Mucosa of descending colon (tissue), 3 donors: Measurements from ENCODE around the gene TEX48. TPM values are rescaled to one million over a fixed set of nuclear protein-coding genes. Genes with fewer than 3 reads are reported as not detected.

Experiments used
- ATAC-seq: fragments of 200-7000 bp; cut with Tn5 transposase; one replicate; pipeline ENCODE4 v1.9.1; 2020; ENCODE audit warnings: mild to moderate bottlenecking, moderate library complexity
- DNase-seq, 3 donors: peaks; one replicate each; pipeline ENCODE4 v3.0.0-alpha.2; 2020
- H3K36me3 ChIP-seq: fragments of 200-600 bp; one replicate; pipeline ENCODE4 v1.8.0; 2021; ENCODE audit warnings: low read depth, mild to moderate bottlenecking
- H3K4me1 ChIP-seq: fragments of 200-600 bp; one replicate; pipeline ENCODE4 v1.8.0; 2021; ENCODE audit warnings: low read depth, mild to moderate bottlenecking
- H3K4me3 ChIP-seq: fragments of 200-600 bp; one replicate; pipeline ENCODE4 v1.8.0; 2021; ENCODE audit warnings: mild to moderate bottlenecking
- H3K9me3 ChIP-seq: fragments of 200-600 bp; one replicate; pipeline ENCODE4 v1.8.0; 2021; ENCODE audit warnings: mild to moderate bottlenecking
- CTCF ChIP-seq: fragments of 200-600 bp; IDR thresholded peaks from one replicate; pipeline ENCODE4 v1.8.0; 2022; ENCODE audit warnings: antibody characterized with exemption, mild to moderate bottlenecking
- intact Hi-C, 2 donors: fragments of 100-400 bp; cut with DNase I in 1 of 2; cut with micrococcal nuclease in 1 of 2; formaldehyde crosslinking; loops; one replicate each; pipeline versions ENCODE4 v1.11.0 to v1.11.1; 2022; cut with DNase I, micrococcal nuclease
- total RNA-seq, 3 donors: library from RNA; stranded (reverse); fragmentation: NEBNext Ultra II Directional in 2 of 3; extraction: Animal tissue kit (Norgen Biotek cat#: 25700) in 2 of 3; gene quantifications; one replicate each; pipeline versions ENCODE4 v1.2.1 to v1.2.4, GENCODE V29; 2021 to 2023
- donor health status: DM: no; HTN: no; CAD: no; lungs with moderate emphysema.
- donor health status: DM: no; HTN: no; CAD: no.
- donor health status: DM: no; HTN: yes; CAD: no.

TEX48 gene
- total RNA-seq, 3 donors from 2014 or later = not detected

GRCh38 chr9:114688909-114689610, 7.1 kb upstream of the TEX48 start:
- ATAC-seq = no peak
- no peak overlapping the region for H3K4me3 ChIP-seq
- TF ChIP-seq CTCF = no peak
- intact Hi-C loops = loop anchor here in 1 of 2 donors (10.0 kb wide), 1 partner anchor 226 kb away; no protein-coding TSS in a partner anchor
- no peak for DNase-seq
- H3K4me1 ChIP-seq = peaks cover 5% of the 10 kb centered on the region
- H3K9me3 ChIP-seq = no peaks in the 10 kb centered on the region
- no peaks in the 10 kb centered on the region for H3K36me3 ChIP-seq

- TF ChIP-seq CTCF = no peak
- intact Hi-C loops = loop anchor here in 1 of 2 donors (10.0 kb wide), 1 partner anchor 226 kb away; no protein-coding TSS in a partner anchor
- no peak for ATAC-seq
These were observed 6.4 kb upstream of the TEX48 start for GRCh38 chr9:114688379-114688778.

GRCh38 chr9:114687034-114687433, 5.0 kb upstream of the TEX48 start:
- Histone ChIP-seq H3K9me3 (no peaks in the 10 kb centered on the region), H3K4me3 (no peak overlapping the region), H3K36me3 (no peaks in the 10 kb centered on the region), H3K4me1 (no peaks in the 10 kb centered on the region)
- intact Hi-C loops = loop anchor here in 1 of 2 donors (10.0 kb wide), 1 partner anchor 228 kb away; no protein-coding TSS in a partner anchor
- no peak for DNase-seq
- ATAC-seq = no peak
- no peak for TF ChIP-seq CTCF

More at GRCh38 chr9:114688379-114688778, 6.4 kb upstream of the TEX48 start:
- no peaks in the 10 kb centered on the region for H3K4me1 ChIP-seq
- no peak overlapping the region for H3K4me3 ChIP-seq
- no peak for DNase-seq
- no peaks in the 10 kb centered on the region for H3K36me3 ChIP-seq
- no peaks in the 10 kb centered on the region for H3K9me3 ChIP-seq

- DNase-seq (no peak), ATAC-seq (no peak)
- Histone ChIP-seq H3K9me3 (no peaks in the 10 kb centered on the region), H3K4me1 (no peaks in the 10 kb centered on the region), H3K4me3 (no peak overlapping the region), H3K36me3 (no peaks in the 10 kb centered on the region)
- intact Hi-C loops = loop anchor here in 1 of 2 donors (10.0 kb wide), 1 partner anchor 229 kb away; no protein-coding TSS in a partner anchor
- TF ChIP-seq CTCF = no peak
These were observed 4.0 kb upstream of the TEX48 start for GRCh38 chr9:114685951-114686350.

GRCh38 chr9:114684036-114684435, 2.0 kb upstream of the TEX48 start:
- intact Hi-C loops = loop anchor here in 1 of 2 donors (10.0 kb wide), 1 partner anchor 231 kb away; no protein-coding TSS in a partner anchor
- H3K4me1 ChIP-seq = no peaks in the 10 kb centered on the region
- no peaks in the 10 kb centered on the region for H3K36me3 ChIP-seq
- no peaks in the 10 kb centered on the region for H3K9me3 ChIP-seq
- DNase-seq (no peak), ATAC-seq (no peak)
- no peak overlapping the region for H3K4me3 ChIP-seq
- no peak for TF ChIP-seq CTCF
